ENCODE results near the gene USP37. TPM values are rescaled to one million over a fixed set of nuclear protein-coding genes. Genes with fewer than 3 reads are reported as not detected.

The USP37 gene
- total and polyA plus RNA-seq, 2 of the 13 experiments (the other 11 are each of a cell fraction or from before 2014, with no cell fraction given): 6.5 to 30.6 TPM

DNA sequence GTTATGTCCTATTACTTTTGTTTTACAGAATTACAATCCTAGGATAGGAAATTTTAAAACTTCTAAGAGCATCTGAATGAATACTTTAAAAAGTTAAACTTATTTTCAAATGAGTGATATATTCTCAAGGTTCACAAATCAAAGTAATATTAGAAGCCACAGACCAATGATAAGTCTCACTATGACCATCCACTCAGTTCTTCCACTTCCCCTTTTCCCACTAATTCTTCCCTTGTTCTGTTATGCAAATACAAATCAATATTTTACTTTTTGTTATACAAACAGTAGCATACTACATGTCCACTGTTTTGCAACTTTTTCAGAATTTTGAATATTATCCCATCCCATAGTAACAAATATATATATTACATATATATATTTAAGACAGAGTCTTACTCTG lies 20.2 kb downstream of the USP37 start:
- Histone ChIP-seq H3K4me2 (ENCODE audit: low read depth, low read length) (no peak overlapping the region), H3K27me3 (ENCODE audit: control insufficient read depth in 1 of 2, insufficient read depth in 2 of 2, low read length in 2 of 2) (no peaks in the 10 kb centered on the region), H3K36me3 (replicated peaks in 1 of 2; ENCODE audit: control insufficient read depth in 1 of 2, insufficient read depth in 2 of 2, low read length in 2 of 2) (peaks cover 11 to 77% of the 10 kb centered on the region in 2 experiments), H3K79me2 (ENCODE audit: insufficient read depth, low read length) (no peaks in the 10 kb centered on the region), H3K4me1 (ENCODE audit: insufficient read depth, low read length) (no peaks in the 10 kb centered on the region), H2AFZ (ENCODE audit: low read length) (no peak overlapping the region), H3K27ac (ENCODE audit: extremely low read length, insufficient read depth, low read length) (no peak overlapping the region), H3K9me3 (ENCODE audit: low read length) (no peaks in the 10 kb centered on the region), H4K20me1 (ENCODE audit: insufficient read depth, low read length) (no peaks in the 10 kb centered on the region), H3K9ac (ENCODE audit: insufficient read depth, low read depth, low read length) (no peak overlapping the region), H3K4me3 (replicated peaks in 1 of 3; ENCODE audit: insufficient read depth in 1 of 3, low read depth in 2 of 3, low read length in 3 of 3) (no peak overlapping the region)
- intact Hi-C loops (cut with micrococcal nuclease; ENCODE audit: unreplicated experiment): no loop called here
- no peak for ATAC-seq
- CTCF ChIA-PET (ENCODE audit: low intra/inter-chr PET ratio, low total read pairs): no interaction called here
- BruUV-seq (replicated peaks): no TSS peak
- in situ Hi-C loops (cut with HindIII; ENCODE audit: extremely low pct_ligation_motif_present, low pct_unique_long_range_greater_than_20kb): no loop called here
- FAIRE-seq: no peak
- no peak for DNase-seq (ENCODE audit: low spot score)
- POLR2A ChIA-PET: no interaction called here
- TF ChIP-seq CBX5 (CRISPR knock-in tag; IDR thresholded peaks at IDR 0.05; ENCODE audit: borderline replicate concordance) (no peak), ATF6 (CRISPR knock-in tag; conservative IDR thresholded peaks at IDR 0.05) (no peak), CEBPZ (IDR thresholded peaks at IDR 0.05; ENCODE audit: low read length) (no peak), NR2F1 (CRISPR knock-in tag; IDR thresholded peaks at IDR 0.05) (no peak), RORA (CRISPR knock-in tag; IDR thresholded peaks at IDR 0.05) (no peak), ZNF24 (IDR thresholded peaks at IDR 0.05) (no peak), ZNF33B (CRISPR knock-in tag; IDR thresholded peaks at IDR 0.05) (no peak), ZNF407 (CRISPR knock-in tag; IDR thresholded peaks at IDR 0.05; ENCODE audit: not compliant biosample characterization) (no peak)
- TF ChIP-seq, protein P1, sequence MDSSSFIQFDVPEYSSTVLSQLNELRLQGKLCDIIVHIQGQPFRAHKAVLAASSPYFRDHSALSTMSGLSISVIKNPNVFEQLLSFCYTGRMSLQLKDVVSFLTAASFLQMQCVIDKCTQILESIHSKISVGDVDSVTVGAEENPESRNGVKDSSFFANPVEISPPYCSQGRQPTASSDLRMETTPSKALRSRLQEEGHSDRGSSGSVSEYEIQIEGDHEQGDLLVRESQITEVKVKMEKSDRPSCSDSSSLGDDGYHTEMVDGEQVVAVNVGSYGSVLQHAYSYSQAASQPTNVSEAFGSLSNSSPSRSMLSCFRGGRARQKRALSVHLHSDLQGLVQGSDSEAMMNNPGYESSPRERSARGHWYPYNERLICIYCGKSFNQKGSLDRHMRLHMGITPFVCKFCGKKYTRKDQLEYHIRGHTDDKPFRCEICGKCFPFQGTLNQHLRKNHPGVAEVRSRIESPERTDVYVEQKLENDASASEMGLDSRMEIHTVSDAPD (CRISPR knock-in tag; IDR thresholded peaks at IDR 0.05): no peak

All from HepG2 (cell line).